IMR-90 (cell line): ENCODE measurements around the gene FGGY. TPM values are rescaled to one million over a fixed set of nuclear protein-coding genes. Genes with fewer than 3 reads are reported as not detected.

Experiments
- ATAC-seq: fragments of 200-7000 bp; cut with Tn5 transposase; 2 replicates; pipeline ENCODE4 v1.9.1; 2020; ENCODE audit warnings: low read depth, mild to moderate bottlenecking, moderate library complexity
- BruUV-seq: library from RNA; stranded (reverse); fragments of 400-500 nt; replicated peaks from 2 replicates; lab custom pipeline; 2021; lab: Mats Ljungman, UMichigan
- CTCF ChIA-PET: fragments of 300-600 bp; formaldehyde crosslinking; extraction: SDS; loops from one replicate; lab custom pipeline; 2021; ENCODE audit warnings: antibody characterized with exemption; lab: Yijun Ruan, JAX
- POLR2A ChIA-PET: fragments of 300-600 bp; sonication (Branson Sonifier 250); formaldehyde crosslinking; loops from one replicate; lab custom pipeline; 2022; ENCODE audit warnings: antibody characterized with exemption; ENCODE audit not compliant: unreplicated experiment; lab: Charles Lee
- DNase-seq: peaks from one replicate; pipeline ENCODE4 v3.0.0; 2013
- H2AFZ ChIP-seq: replicated peaks from 2 replicates; pipeline ENCODE3; 2013; ENCODE audit warnings: low read length, mild to moderate bottlenecking; ENCODE audit not compliant: poor library complexity
- H2AK5ac ChIP-seq: 2 replicates; pipeline ENCODE4 v1.6.1; 2013; ENCODE audit warnings: low read depth, low read length, inconsistent platforms
- H2AK9ac ChIP-seq: replicated peaks from 2 replicates; pipeline ENCODE3; 2013; ENCODE audit warnings: mild to moderate bottlenecking, low read depth, low read length, moderate library complexity; ENCODE audit not compliant: poor library complexity
- H2BK120ac ChIP-seq: 2 replicates; pipeline ENCODE4 v1.6.1; 2013; ENCODE audit warnings: low read depth, low read length, inconsistent platforms
- H2BK15ac ChIP-seq: 3 replicates; pipeline ENCODE4 v1.6.1; 2013; ENCODE audit warnings: low read depth, low read length, inconsistent platforms
- H2BK20ac ChIP-seq: 2 replicates; pipeline ENCODE4 v1.6.1; 2013; ENCODE audit warnings: low read depth, mild to moderate bottlenecking, inconsistent platforms, low read length, moderate library complexity
- H2BK5ac ChIP-seq: 2 replicates; pipeline ENCODE4 v1.6.1; 2013; ENCODE audit warnings: mild to moderate bottlenecking, low read depth, low read length, inconsistent platforms; ENCODE audit not compliant: poor library complexity, severe bottlenecking
- H3K14ac ChIP-seq: replicated peaks from 2 replicates; pipeline ENCODE4 v1.6.1; 2013; ENCODE audit warnings: low read depth, low read length, inconsistent platforms
- H3K18ac ChIP-seq: 2 replicates; pipeline ENCODE4 v1.6.1; 2013; ENCODE audit warnings: low read depth, low read length, control low read depth
- H3K23ac ChIP-seq: 2 replicates; pipeline ENCODE4 v1.6.1; 2013; ENCODE audit warnings: low read depth, low read length, inconsistent platforms
- H3K27ac ChIP-seq: 2 replicates; pipeline ENCODE4 v1.5.1; 2013; ENCODE audit warnings: mild to moderate bottlenecking, control low read depth, low read length; ENCODE audit not compliant: insufficient read depth
- H3K27me3 ChIP-seq: 2 replicates; pipeline ENCODE4 v1.6.1; 2013; ENCODE audit warnings: low read length; ENCODE audit not compliant: control insufficient read depth, insufficient read depth
- H3K36me3 ChIP-seq: 2 replicates; pipeline ENCODE4 v1.6.1; 2013; ENCODE audit warnings: low read length, mixed read lengths; ENCODE audit not compliant: control insufficient read depth, insufficient read depth
- H3K4ac ChIP-seq: 2 replicates; pipeline ENCODE4 v1.6.1; 2013; ENCODE audit warnings: low read depth, low read length, inconsistent platforms
- H3K4me1 ChIP-seq: 2 replicates; pipeline ENCODE4 v1.6.1; 2013; ENCODE audit warnings: low read length, mixed read lengths; ENCODE audit not compliant: control insufficient read depth, insufficient read depth
- H3K4me2 ChIP-seq: 2 replicates; pipeline ENCODE4 v1.6.1; 2013; ENCODE audit warnings: low read depth, mild to moderate bottlenecking, control low read depth, low read length, moderate library complexity
- H3K4me3 ChIP-seq: 2 replicates; pipeline ENCODE4 v1.5.1; 2013; ENCODE audit warnings: low read depth, mild to moderate bottlenecking, control low read depth, low read length, moderate library complexity; ENCODE audit not compliant: insufficient read depth
- H3K56ac ChIP-seq: 2 replicates; pipeline ENCODE4 v1.6.1; 2013; ENCODE audit warnings: low read length, inconsistent platforms; ENCODE audit not compliant: insufficient read depth; ENCODE audit errors: extremely low read depth
- H3K79me1 ChIP-seq, 2 experiments: 2 replicates each; pipeline ENCODE4 v1.6.1; 2013; ENCODE audit warnings: low read length in 2 of 2, inconsistent platforms in 1 of 2, low read depth in 1 of 2
- H3K9ac ChIP-seq: 2 replicates; pipeline ENCODE4 v1.6.1; 2013; ENCODE audit warnings: low read depth, low read length, control low read depth
- H3K9me1 ChIP-seq: 2 replicates; pipeline ENCODE4 v1.6.1; 2013; ENCODE audit warnings: low read length, inconsistent platforms; ENCODE audit not compliant: insufficient read depth
- H3K9me3 ChIP-seq: 2 replicates; pipeline ENCODE4 v1.6.1; 2013; ENCODE audit warnings: low read length; ENCODE audit not compliant: control insufficient read depth, insufficient read depth
- H4K20me1 ChIP-seq: 2 replicates; pipeline ENCODE4 v1.6.1; 2013; ENCODE audit warnings: low read length, inconsistent platforms; ENCODE audit not compliant: insufficient read depth
- H4K5ac ChIP-seq: 2 replicates; pipeline ENCODE4 v1.6.1; 2013; ENCODE audit warnings: mild to moderate bottlenecking, low read depth, low read length, control low read depth
- H4K8ac ChIP-seq, 2 experiments: 2 replicates each; pipeline ENCODE4 v1.6.1; 2013; ENCODE audit warnings: low read depth in 2 of 2, low read length in 2 of 2, control low read depth in 1 of 2, inconsistent platforms in 1 of 2
- H4K91ac ChIP-seq: 2 replicates; pipeline ENCODE4 v1.6.1; 2013; ENCODE audit warnings: low read depth, low read length, inconsistent platforms; ENCODE audit not compliant: insufficient read depth
- BHLHE40 ChIP-seq: fragments of 150-350 bp; IDR thresholded peaks from 2 replicates; pipeline ENCODE4 v1.6.1; 2016; ENCODE audit warnings: mild to moderate bottlenecking, low read depth, low read length
- CTCF ChIP-seq: conservative IDR thresholded peaks from 2 replicates; pipeline ENCODE4 v1.5.1; 2012; ENCODE audit warnings: mild to moderate bottlenecking, low read depth, low read length, improper control_type of control experiment
- FOS ChIP-seq: fragments of 150-350 bp; IDR thresholded peaks from 2 replicates; pipeline ENCODE4 v1.6.1; 2016; ENCODE audit warnings: low read depth, low read length
- MAFK ChIP-seq: IDR thresholded peaks from 2 replicates; pipeline ENCODE4 v1.6.1; 2012; ENCODE audit warnings: low read depth, low read length, improper control_type of control experiment
- NFE2L2 ChIP-seq: fragments of 150-350 bp; IDR thresholded peaks from 2 replicates; pipeline ENCODE4 v1.6.1; 2016; ENCODE audit warnings: low read depth, mild to moderate bottlenecking, low read length
- USF2 ChIP-seq: fragments of 150-350 bp; IDR thresholded peaks from 2 replicates; pipeline ENCODE4 v1.6.1; 2017; ENCODE audit warnings: mild to moderate bottlenecking, antibody characterized with exemption, low read length, low read depth
- WGBS, 2 experiments: methylation state at CpG; one replicate each; pipeline versions ENCODE4 v1.1.5 to v1.1.7; 2013; ENCODE audit warnings: missing lambda C conversion rate in 2 of 2; ENCODE audit not compliant: insufficient read length in 1 of 2; ENCODE audit errors: extremely low coverage in 2 of 2; 5-methylcytosine and 5-hydroxymethylcytosine counted together
- dilution Hi-C: fragments of 300-500 bp; cut with HindIII; formaldehyde crosslinking; loops from one replicate; pipeline ENCODE4 v1.14.3; 2018; ENCODE audit warnings: low sequenced_read_pairs; ENCODE audit not compliant: unreplicated experiment
- in situ Hi-C: fragments of 300-500 bp; cut with MboI; formaldehyde crosslinking; loops from 3 replicates; pipeline ENCODE4 v1.14.3; 2019; ENCODE audit warnings: low sequenced_read_pairs, inconsistent platforms, mixed read lengths
- intact Hi-C: fragments of 100-400 bp; cut with micrococcal nuclease; formaldehyde crosslinking; loops from 2 replicates; pipeline ENCODE4 v1.10.0; 2022
- polyA plus RNA-seq, 3 experiments: library from polyadenylated mRNA; depleted of rRNA; stranded (reverse); fragments of >200 nt; gene quantifications; 2 replicates each; pipeline ENCODE4 v1.2.3, GENCODE V29; 2012; ENCODE audit warnings: low replicate concordance in 1 of 3
- total RNA-seq: library from RNA; depleted of rRNA; stranded (reverse); fragments of >200 nt; gene quantifications from 2 replicates; pipeline ENCODE4 v1.2.3, GENCODE V29; 2012

FGGY gene
- total and polyA plus RNA-seq, 2 of the 4 experiments (the other 2 are of a cell fraction): 5.6 to 14.0 TPM

DNA sequence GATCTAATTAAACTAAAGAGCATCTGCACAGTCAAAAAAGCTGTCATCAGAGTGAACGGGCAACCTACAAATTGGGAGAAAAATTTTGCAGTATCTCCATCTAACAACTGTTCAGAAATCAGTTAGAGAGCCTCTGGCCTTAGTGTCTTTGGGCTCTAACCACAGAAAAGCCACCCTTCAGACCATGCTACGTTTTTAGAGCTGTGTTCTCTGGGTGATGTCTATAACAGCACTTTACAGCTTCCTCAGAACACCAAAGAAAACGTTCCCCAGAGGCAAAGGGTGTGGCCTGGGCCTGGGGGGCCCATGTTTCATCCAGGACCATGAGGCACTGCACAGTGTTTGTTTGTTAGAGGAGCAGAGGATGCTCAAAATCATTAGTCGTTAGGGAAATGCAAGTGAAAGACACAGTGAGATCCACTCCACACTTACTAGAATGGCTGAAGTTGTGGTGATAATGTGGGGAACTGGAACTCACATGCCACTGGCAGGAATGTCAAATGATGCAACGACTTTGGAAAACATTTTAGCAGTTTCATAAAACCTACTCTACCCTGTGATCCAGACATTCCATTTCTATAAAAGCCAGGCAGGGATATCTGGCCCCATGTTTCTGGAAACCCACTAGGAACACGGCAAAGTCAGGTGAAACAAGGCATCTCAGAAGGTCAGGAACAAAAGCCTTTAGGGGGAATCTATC, 267.4 kb downstream of the FGGY start (continued):
- TF ChIP-seq USF2: no peak

DNA sequence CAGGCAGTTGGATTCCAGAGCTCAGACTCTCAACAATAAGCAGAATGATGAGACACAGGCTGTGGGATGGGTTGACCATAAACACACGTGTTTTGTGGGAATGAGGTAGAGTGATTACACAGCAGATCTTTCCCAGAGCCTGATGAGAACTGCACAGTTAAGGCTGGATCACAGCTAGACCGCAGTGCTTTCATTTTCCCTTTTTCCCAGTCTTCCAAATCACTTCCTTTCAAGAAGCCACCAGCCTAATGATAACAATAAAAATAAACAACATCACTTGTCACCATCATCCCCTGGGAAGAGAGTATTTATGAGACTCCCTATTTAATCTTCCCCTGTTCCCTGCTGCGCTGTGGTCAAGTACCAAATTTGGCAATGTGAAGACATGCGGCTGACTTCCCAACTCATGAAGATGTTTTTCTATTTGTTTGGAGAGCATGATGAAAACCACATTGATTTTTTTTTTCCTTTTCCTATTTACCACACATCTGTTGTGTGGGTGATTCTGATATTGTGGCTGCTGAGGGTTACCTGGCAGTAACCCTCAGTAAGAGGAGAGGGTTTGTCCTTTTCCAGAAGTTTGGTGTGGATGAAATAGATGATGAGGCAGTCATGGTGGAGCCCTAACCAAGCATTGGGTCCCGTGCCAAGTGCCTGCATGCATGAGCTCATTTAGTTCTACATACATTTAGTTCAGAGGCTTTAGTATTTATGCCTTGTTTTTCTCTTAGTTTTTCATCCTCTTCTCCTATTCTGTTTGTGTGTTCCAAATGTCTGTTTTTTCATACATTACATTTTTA, 268.9 kb downstream of the FGGY start:
- no peak overlapping the region for H2AK5ac ChIP-seq
- 0 out of 2 replicates have a peak overlapping the region, but pooled peaks have one; percentile 2 for H3K14ac ChIP-seq
- H3K9ac ChIP-seq: no peak overlapping the region
- H4K8ac ChIP-seq: peak overlapping the region in 1 of 2 experiments; percentile 24; a peak in 1 of 4 replicates
- H3K23ac ChIP-seq: peak overlapping the region; percentile 0; the same call in 1 of the 2 replicates
- H3K4me1 ChIP-seq: peaks cover 8% of the 10 kb centered on the region
- H3K4me2 ChIP-seq: peak overlapping the region; percentile 76
- no peak overlapping the region for H2AK9ac ChIP-seq
- H4K5ac ChIP-seq: 0 out of 2 replicates have a peak overlapping the region, but pooled peaks have one; percentile 26
- H3K27ac ChIP-seq: no peak overlapping the region
- no peaks in the 10 kb centered on the region for H3K79me1 ChIP-seq
- H3K9me1 ChIP-seq: no peaks in the 10 kb centered on the region; the same call in 1 of the 2 replicates
- no TSS peak for BruUV-seq
- H3K18ac ChIP-seq: peak overlapping the region; percentile 44; the same call in 1 of the 2 replicates
- in situ Hi-C loops (no loop called here), dilution Hi-C loops (no loop called here), intact Hi-C loops (no loop called here)
- H3K27me3 ChIP-seq: no peaks in the 10 kb centered on the region
- H3K9me3 ChIP-seq: no peaks in the 10 kb centered on the region
- TF ChIP-seq FOS (no peak), BHLHE40 (peak; percentile 56), NFE2L2 (no peak), CTCF (no peak), MAFK (peak; percentile 56; the same call in 1 of the 2 replicates)
- H3K56ac ChIP-seq: no peak overlapping the region
- H2BK15ac ChIP-seq: no peak overlapping the region
- POLR2A ChIA-PET: no interaction called here
- no peak overlapping the region for H4K91ac ChIP-seq
- peak overlapping the region; percentile 31; the same call in 1 of the 2 replicates for H3K4ac ChIP-seq
- CTCF ChIA-PET: interaction anchor here (0.6 to 1.7 kb wide), 3 partner anchors 12 to 83 kb away, joined by 3 read pairs; no protein-coding TSS in a partner anchor
- no peaks in the 10 kb centered on the region for H4K20me1 ChIP-seq
- ATAC-seq (peak; percentile 73), DNase-seq (peak; percentile 94)
- peak overlapping the region; percentile 64 for H2BK5ac ChIP-seq
- WGBS, 2 experiments: no CpG with 5 or more reads among the region's 5 CpGs
- H3K4me3 ChIP-seq: peak overlapping the region; percentile 36; the same call in 1 of the 2 replicates
- no peaks in the 10 kb centered on the region for H3K36me3 ChIP-seq
- H2BK20ac ChIP-seq: peak overlapping the region; percentile 22; the same call in 1 of the 2 replicates
- H2AFZ ChIP-seq: no peak overlapping the region
- H2BK120ac ChIP-seq: peak overlapping the region; percentile 10
